Fibroblast of mammary gland (primary cell): ENCODE data around the gene NOP9.

Source experiments
- DNase-seq: peaks from one replicate; pipeline ENCODE4 v3.0.0-alpha.2; 2010; ENCODE audit warnings: low read depth
- H3K4me3 ChIP-seq: 2 replicates; pipeline ENCODE4 v1.5.1; 2011; ENCODE audit warnings: low read depth, mild to moderate bottlenecking, low read length, moderate library complexity; ENCODE audit not compliant: control insufficient read depth
- TF ChIP-seq, protein P1 (sequence below): conservative IDR thresholded peaks from 2 replicates; pipeline ENCODE4 v1.5.1; 2011; ENCODE audit warnings: low read depth, low read length, inconsistent platforms; ENCODE audit not compliant: control insufficient read depth, insufficient read depth

Gene NOP9

DNA sequence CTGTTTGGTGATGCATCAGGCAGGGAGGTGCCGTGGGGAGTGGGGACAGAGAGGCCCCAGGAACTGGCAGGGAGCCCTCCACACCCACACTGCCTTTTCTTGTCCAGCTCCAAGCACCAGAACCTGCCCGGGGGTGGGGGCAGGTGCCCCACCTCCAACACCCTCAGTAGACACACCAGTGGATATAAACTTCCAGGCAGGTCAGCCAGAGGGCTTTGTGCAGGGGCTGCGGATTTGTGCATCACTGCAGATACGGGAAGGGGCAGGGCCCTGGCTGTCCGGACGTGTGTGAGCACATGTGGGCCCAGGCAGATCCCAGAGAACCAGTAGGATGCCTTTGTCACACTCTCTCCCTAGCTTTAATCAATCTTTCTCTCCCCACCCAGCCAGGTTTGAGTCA, 35.4 kb upstream of the NOP9 start:
- no peak for DNase-seq
- TF ChIP-seq, protein P1, sequence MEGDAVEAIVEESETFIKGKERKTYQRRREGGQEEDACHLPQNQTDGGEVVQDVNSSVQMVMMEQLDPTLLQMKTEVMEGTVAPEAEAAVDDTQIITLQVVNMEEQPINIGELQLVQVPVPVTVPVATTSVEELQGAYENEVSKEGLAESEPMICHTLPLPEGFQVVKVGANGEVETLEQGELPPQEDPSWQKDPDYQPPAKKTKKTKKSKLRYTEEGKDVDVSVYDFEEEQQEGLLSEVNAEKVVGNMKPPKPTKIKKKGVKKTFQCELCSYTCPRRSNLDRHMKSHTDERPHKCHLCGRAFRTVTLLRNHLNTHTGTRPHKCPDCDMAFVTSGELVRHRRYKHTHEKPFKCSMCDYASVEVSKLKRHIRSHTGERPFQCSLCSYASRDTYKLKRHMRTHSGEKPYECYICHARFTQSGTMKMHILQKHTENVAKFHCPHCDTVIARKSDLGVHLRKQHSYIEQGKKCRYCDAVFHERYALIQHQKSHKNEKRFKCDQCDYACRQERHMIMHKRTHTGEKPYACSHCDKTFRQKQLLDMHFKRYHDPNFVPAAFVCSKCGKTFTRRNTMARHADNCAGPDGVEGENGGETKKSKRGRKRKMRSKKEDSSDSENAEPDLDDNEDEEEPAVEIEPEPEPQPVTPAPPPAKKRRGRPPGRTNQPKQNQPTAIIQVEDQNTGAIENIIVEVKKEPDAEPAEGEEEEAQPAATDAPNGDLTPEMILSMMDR: no peak
- no peak overlapping the region for H3K4me3 ChIP-seq

DNA sequence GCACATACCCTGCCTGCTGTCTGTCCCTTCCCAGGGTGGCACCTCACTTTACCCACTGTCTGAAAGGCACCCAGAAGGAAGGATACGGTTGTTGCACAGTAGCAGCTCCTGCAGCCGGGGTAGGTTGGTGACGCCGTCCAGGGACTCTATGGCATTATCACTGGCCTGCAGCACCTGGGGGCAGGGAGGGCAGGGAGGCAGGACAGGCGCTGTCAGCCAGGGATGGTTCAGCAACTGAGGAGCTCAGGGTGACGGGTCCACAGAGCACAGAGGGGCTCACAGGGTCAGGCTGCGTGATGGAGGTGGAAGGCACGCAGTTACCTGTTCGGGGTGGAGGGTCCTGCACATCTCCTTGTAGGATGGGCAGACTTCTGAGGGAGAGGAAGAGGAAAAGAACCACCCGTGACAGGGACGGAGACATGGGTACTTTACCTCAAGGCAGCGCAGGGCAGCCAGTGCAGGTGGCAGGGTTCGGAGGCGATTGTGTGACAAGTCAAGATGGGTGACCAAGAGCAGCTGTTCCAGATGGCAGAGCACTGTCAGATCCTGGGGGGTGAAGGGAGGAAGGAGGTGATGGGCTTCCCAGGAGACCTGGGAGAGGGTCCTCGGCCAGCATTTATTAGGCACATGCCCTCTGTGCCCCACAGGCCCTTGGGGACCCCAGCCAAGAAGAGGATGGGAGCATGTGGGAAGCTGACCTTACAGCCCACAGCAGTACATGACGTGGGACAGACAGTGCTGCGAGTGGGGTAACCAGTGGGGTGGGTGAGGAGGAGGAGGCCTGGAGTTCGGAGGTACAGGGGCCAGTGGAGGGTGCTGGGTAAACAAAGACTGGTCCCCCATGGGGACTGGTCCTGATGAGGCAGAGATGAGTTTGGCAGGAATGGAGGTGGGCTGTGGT, 33.1 kb upstream of the NOP9 start:
- DNase-seq: no peak
- H3K4me3 ChIP-seq: no peak overlapping the region
- TF ChIP-seq, protein P1: no peak

DNA sequence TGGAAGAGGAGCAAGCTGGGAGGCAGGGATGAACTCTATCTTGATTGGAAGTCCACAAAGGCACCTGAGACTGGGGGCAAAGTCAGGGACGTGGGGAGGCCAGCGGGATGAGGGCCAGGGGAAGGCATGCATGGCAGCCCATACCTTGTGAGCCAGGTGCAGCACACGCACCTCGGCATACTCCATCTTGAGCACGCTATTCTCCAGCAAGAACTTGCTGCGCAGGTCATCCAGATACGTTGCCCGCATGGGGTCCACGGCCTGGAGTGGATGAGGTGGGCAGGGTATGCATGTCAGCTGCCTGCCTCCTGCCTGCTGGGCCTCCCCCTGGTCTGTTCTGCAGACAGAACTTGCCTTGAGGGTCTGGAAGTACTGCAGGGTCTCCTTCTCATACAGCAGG, 32.1 kb upstream of the NOP9 start:
- H3K4me3 ChIP-seq: no peak overlapping the region
- DNase-seq: no peak
- TF ChIP-seq, protein P1: no peak

DNA sequence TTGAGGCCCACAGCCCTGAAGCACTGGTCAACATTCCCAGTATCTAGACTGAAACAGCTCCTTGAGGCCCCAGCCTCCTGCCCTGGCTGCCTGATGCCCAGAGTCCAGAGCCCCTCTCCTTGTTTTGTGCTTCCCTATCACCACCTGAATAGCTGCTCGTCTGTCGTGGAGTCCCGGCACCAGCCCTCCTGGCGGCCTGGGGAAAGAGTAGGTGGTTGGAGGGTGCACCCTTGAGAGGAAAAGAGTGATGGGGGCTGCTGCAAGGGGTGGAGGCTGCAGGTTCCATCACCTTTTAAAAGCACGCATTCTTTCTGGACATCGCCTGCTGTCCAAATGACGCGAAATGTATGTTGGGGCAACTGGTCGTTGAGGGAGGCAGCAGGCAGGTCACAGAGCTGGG, 31.4 kb upstream of the NOP9 start:
- H3K4me3 ChIP-seq: no peak overlapping the region
- no peak for DNase-seq
- TF ChIP-seq, protein P1: no peak

DNA sequence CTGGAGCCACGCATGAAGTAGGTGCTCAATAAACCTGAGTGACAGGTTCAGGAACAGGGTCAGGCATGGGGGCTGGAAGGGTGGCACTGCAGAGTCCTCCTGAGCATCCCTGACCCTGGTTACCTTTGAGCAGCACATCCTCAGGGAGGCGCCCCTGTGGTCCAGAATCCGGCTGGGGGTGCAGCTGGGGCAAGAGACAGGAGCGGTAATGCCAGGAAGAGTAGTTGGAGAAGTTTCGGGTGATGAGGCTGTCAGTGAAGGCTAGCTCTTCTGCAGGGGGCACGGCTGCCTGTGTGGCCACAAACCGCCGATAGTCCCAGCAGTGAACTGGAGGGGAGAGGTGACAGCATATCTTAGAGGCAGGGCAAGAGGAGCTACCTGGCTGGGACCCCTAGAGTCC, 30.3 kb upstream of the NOP9 start:
- DNase-seq: no peak

DNA sequence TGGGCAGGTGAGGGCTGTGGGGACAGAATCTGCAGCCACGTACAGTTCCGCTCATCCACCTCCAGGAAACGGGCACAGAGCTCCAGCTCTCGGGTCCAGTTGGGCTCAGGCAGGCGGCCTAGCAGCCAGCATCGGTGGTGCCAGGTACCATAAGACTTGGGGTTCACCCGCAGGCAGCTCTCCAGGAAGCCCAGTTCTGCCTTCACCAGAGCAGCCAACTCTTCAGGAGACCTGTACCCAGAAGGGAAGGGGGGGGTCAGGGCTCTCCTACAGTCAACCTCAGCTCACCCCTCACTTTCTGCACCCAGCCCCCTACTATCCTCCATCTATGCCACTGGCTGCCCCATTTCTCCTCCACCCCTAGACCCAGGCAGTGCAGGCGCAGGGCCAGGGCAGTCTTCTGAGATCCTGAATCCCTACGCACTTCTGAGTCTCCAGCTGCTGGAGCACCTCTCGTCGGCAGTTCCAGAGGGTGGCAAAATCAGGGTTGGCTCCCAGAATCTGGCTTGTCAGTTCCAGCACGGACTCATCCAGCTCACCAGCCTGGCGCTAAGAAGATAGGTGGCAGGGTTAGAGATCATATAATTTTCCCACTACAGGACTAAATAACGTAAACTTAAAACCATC, 29.6 kb upstream of the NOP9 start:
- TF ChIP-seq, protein P1: no peak
- DNase-seq: no peak
- no peak overlapping the region for H3K4me3 ChIP-seq

More for the DNA sequence above, 30.3 kb upstream of the NOP9 start:
- TF ChIP-seq, protein P1: no peak
- no peak overlapping the region for H3K4me3 ChIP-seq
